ENCODE results near the gene BPIFB1. TPM values are rescaled to one million over a fixed set of nuclear protein-coding genes. Genes with fewer than 3 reads are reported as not detected.

Gene BPIFB1
- total RNA-seq, 2 experiments from 2014 or later, result not detected

GRCh38 chr20:33306807-33307206, 23.8 kb downstream of the BPIFB1 start:
- DNase-seq, result no peak
- H3K9me3 Mint-ChIP-seq, result no peaks in the 10 kb centered on the region
- H3K27me3 Mint-ChIP-seq (ENCODE audit: low read depth), result no peaks in the 10 kb centered on the region
- no peaks in the 10 kb centered on the region for H3K36me3 Mint-ChIP-seq (ENCODE audit: low read depth)
- no peak overlapping the region for H3K4me3 Mint-ChIP-seq
- no peak overlapping the region for H3K27ac Mint-ChIP-seq
- CTCF ChIA-PET, result no interaction called here
- H3K4me1 Mint-ChIP-seq (ENCODE audit: low read depth), result no peaks in the 10 kb centered on the region
- intact Hi-C loops (cut with micrococcal nuclease), result no loop called here

- no peaks in the 10 kb centered on the region for H3K4me1 Mint-ChIP-seq (ENCODE audit: low read depth)
- DNase-seq, result no peak
- no peaks in the 10 kb centered on the region for H3K27me3 Mint-ChIP-seq (ENCODE audit: low read depth)
- H3K36me3 Mint-ChIP-seq (ENCODE audit: low read depth), result no peaks in the 10 kb centered on the region
- intact Hi-C loops (cut with micrococcal nuclease), result no loop called here
- no peaks in the 10 kb centered on the region for H3K9me3 Mint-ChIP-seq
- H3K27ac Mint-ChIP-seq, result no peak overlapping the region
- H3K4me3 Mint-ChIP-seq, result no peak overlapping the region
- CTCF ChIA-PET, result no interaction called here
Measured at GRCh38 chr20:33308668-33309067, 25.7 kb downstream of the BPIFB1 start.

DNA sequence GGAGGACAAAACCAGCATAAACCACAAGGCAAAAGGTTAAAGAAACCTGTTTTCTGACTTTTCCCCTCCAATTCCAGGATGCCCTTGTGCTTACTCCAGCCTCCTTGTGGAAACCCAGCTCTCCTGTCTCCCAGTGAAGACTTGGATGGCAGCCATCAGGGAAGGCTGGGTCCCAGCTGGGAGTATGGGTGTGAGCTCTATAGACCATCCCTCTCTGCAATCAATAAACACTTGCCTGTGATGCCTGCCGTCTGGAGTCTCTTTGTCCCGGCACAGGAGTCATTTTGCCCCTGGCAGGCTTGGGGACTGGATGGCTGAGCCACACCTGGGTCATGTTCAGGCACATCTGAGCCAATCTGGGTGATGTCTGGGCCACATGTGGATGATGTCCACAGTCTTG, 26.6 kb downstream of the BPIFB1 start:
- Mint-ChIP-seq H3K27ac (no peak overlapping the region), H3K36me3 (ENCODE audit: low read depth) (no peaks in the 10 kb centered on the region), H3K4me1 (ENCODE audit: low read depth) (no peaks in the 10 kb centered on the region), H3K27me3 (ENCODE audit: low read depth) (no peaks in the 10 kb centered on the region), H3K4me3 (no peak overlapping the region), H3K9me3 (no peaks in the 10 kb centered on the region)
- DNase-seq, result no peak
- intact Hi-C loops (cut with micrococcal nuclease), result no loop called here
- CTCF ChIA-PET, result no interaction called here

GRCh38 chr20:33310327-33310899, 27.4 kb downstream of the BPIFB1 start:
- intact Hi-C loops (cut with micrococcal nuclease), result no loop called here
- Mint-ChIP-seq H3K4me3 (no peak overlapping the region), H3K4me1 (ENCODE audit: low read depth) (no peaks in the 10 kb centered on the region), H3K27me3 (ENCODE audit: low read depth) (no peaks in the 10 kb centered on the region), H3K36me3 (ENCODE audit: low read depth) (no peaks in the 10 kb centered on the region), H3K9me3 (no peaks in the 10 kb centered on the region), H3K27ac (no peak overlapping the region)
- CTCF ChIA-PET, result no interaction called here
- no peak for DNase-seq

DNA sequence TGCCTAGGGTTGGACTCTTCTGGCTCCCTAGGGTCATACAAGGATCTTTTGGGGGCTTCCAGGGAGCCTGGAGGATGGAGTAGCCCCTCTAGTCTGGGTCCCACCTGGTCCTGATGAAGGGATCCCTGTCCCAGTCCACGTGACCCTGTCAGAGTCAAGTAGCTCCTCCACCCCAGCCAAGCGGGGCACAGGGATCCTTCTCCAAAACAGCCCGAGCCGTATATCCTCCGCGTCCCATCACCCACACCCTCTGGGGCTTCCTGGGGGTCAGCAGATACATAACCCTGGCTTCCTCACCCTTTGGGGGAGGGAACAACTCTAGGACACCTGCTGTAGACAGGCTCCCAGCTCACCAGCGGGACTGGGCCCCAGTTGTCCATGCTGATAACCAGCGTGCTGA, 28.0 kb downstream of the BPIFB1 start:
- H3K4me3 Mint-ChIP-seq, result no peak overlapping the region
- intact Hi-C loops (cut with micrococcal nuclease), result no loop called here
- no peak for DNase-seq
- H3K4me1 Mint-ChIP-seq (ENCODE audit: low read depth), result no peaks in the 10 kb centered on the region
- H3K9me3 Mint-ChIP-seq, result no peaks in the 10 kb centered on the region
- CTCF ChIA-PET, result no interaction called here
- no peaks in the 10 kb centered on the region for H3K36me3 Mint-ChIP-seq (ENCODE audit: low read depth)
- no peaks in the 10 kb centered on the region for H3K27me3 Mint-ChIP-seq (ENCODE audit: low read depth)
- no peak overlapping the region for H3K27ac Mint-ChIP-seq

DNA sequence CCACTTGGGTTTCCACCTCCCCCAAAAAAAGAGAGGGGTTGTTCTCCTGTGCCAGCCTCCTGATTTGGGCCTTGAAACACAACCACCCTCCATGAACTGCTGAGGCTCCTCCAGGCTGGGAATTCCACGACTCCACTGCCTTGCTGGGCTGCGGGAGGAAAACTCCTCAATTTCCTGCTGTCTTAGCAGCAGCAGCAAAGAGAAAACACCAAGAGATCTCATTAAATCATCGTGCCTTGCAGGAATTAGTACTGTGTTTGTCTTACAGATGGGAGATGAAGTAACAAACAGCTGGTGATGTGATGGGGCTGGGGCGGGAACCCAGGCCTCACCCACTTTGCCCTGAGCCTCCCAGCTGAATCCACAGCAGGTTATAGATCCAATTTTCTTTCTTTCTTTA, 29.0 kb downstream of the BPIFB1 start:
- CTCF ChIA-PET, result no interaction called here
- Mint-ChIP-seq H3K36me3 (ENCODE audit: low read depth) (no peaks in the 10 kb centered on the region), H3K27ac (no peak overlapping the region), H3K4me3 (no peak overlapping the region), H3K27me3 (ENCODE audit: low read depth) (no peaks in the 10 kb centered on the region), H3K9me3 (no peaks in the 10 kb centered on the region), H3K4me1 (ENCODE audit: low read depth) (no peaks in the 10 kb centered on the region)
- no peak for DNase-seq
- intact Hi-C loops (cut with micrococcal nuclease), result no loop called here

DNA sequence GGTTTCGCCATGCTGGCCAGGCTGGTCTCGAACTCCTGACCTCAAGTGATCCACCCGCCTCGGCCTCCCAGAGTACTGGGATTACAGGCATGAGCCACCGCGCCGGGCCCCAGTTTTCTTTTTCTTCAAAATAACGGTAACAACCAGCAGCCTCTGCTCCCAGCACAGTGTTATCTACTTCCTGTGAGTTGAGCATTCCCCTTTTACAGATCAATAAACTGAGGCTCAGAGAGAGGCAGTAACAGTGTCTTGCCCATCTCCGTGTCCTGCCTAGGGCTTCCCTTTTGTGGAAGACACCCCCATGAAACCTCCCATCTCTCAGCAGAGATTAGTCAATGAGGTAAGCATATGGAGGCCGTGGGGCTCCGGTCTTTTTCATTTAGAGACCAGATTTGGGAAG, 29.6 kb downstream of the BPIFB1 start:
- Mint-ChIP-seq H3K4me1 (ENCODE audit: low read depth) (no peaks in the 10 kb centered on the region), H3K27ac (no peak overlapping the region), H3K36me3 (ENCODE audit: low read depth) (no peaks in the 10 kb centered on the region), H3K9me3 (no peaks in the 10 kb centered on the region), H3K4me3 (no peak overlapping the region), H3K27me3 (ENCODE audit: low read depth) (no peaks in the 10 kb centered on the region)
- DNase-seq, result no peak
- intact Hi-C loops (cut with micrococcal nuclease), result no loop called here
- CTCF ChIA-PET, result no interaction called here

DNA sequence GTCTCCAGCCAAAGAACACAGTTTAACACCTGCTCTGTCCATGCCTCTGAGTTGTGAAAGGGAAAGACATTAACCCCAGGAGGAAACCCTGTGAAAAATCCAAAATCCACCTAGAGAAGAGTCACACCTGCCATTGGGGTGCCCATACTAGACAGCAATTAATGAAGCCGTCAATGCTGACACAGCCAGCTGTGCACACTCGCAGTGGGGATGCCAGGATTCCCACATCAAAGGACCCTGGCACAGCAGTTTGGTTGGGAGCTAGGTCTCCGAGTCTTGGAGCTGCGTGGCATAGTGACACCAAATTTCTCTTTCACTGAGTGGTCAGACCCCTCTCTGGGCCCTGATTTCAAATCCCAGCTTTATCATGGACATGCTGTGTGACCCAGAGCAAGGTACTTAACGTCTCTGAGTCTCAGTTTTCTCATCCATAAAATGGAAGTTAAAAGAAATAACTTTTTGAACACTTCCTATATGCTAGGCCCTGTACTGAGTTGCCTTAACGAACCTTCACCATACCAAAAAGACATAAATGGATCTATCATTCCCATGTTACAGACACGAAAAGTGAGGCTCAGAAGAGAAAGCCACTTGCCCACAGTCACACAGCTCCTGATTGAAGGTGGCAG, 30.8 kb downstream of the BPIFB1 start:
- Mint-ChIP-seq H3K27ac (no peak overlapping the region), H3K36me3 (ENCODE audit: low read depth) (no peaks in the 10 kb centered on the region), H3K4me3 (no peak overlapping the region), H3K9me3 (no peaks in the 10 kb centered on the region), H3K4me1 (ENCODE audit: low read depth) (no peaks in the 10 kb centered on the region), H3K27me3 (ENCODE audit: low read depth) (no peaks in the 10 kb centered on the region)
- DNase-seq, result no peak
- intact Hi-C loops (cut with micrococcal nuclease), result no loop called here
- CTCF ChIA-PET, result interaction anchor here (0.6 to 1.2 kb wide), 3 partner anchors 12 to 316 kb away, joined by 3 to 8 read pairs (median 4); no protein-coding TSS in a partner anchor

GRCh38 chr20:33316343-33316742, 33.3 kb downstream of the BPIFB1 start:
- peaks cover 3% of the 10 kb centered on the region for H3K27me3 Mint-ChIP-seq (ENCODE audit: low read depth)
- CTCF ChIA-PET, result interaction anchor here (1.6 kb wide), 1 partner anchor 17 kb away, joined by 4 read pairs; no protein-coding TSS in a partner anchor
- H3K4me1 Mint-ChIP-seq (ENCODE audit: low read depth), result no peaks in the 10 kb centered on the region
- H3K4me3 Mint-ChIP-seq, result no peak overlapping the region
- no peak overlapping the region for H3K27ac Mint-ChIP-seq
- no peaks in the 10 kb centered on the region for H3K9me3 Mint-ChIP-seq
- H3K36me3 Mint-ChIP-seq (ENCODE audit: low read depth), result no peaks in the 10 kb centered on the region
- DNase-seq, result no peak
- intact Hi-C loops (cut with micrococcal nuclease), result no loop called here

DNA sequence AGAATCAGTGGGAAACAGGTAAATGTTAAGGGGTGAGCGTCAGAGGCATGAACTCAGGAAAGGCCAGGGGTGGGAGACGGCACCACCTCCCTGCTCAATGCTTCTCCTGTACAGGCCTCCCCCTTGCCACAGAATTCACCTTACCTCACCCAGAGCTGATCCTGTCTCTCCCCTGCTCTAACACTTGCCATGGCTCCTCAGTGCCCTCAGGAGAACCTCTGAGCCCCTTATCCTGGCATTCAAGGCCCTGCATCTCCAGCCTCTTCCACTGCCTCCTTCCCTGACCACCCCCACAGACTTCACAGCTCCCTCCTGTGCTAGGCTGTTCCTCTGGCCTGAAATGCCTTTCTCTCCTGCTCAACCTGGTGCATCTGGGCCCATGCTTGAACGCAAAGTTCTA, 33.9 kb downstream of the BPIFB1 start:
- intact Hi-C loops (cut with micrococcal nuclease), result no loop called here
- DNase-seq, result no peak
- H3K4me3 Mint-ChIP-seq, result no peak overlapping the region
- no peaks in the 10 kb centered on the region for H3K9me3 Mint-ChIP-seq
- H3K27ac Mint-ChIP-seq, result no peak overlapping the region
- H3K36me3 Mint-ChIP-seq (ENCODE audit: low read depth), result no peaks in the 10 kb centered on the region
- CTCF ChIA-PET, result interaction anchor here (1.6 kb wide), 1 partner anchor 17 kb away, joined by 4 read pairs; no protein-coding TSS in a partner anchor
- no peaks in the 10 kb centered on the region for H3K4me1 Mint-ChIP-seq (ENCODE audit: low read depth)
- peaks cover 7% of the 10 kb centered on the region for H3K27me3 Mint-ChIP-seq (ENCODE audit: low read depth)

DNA sequence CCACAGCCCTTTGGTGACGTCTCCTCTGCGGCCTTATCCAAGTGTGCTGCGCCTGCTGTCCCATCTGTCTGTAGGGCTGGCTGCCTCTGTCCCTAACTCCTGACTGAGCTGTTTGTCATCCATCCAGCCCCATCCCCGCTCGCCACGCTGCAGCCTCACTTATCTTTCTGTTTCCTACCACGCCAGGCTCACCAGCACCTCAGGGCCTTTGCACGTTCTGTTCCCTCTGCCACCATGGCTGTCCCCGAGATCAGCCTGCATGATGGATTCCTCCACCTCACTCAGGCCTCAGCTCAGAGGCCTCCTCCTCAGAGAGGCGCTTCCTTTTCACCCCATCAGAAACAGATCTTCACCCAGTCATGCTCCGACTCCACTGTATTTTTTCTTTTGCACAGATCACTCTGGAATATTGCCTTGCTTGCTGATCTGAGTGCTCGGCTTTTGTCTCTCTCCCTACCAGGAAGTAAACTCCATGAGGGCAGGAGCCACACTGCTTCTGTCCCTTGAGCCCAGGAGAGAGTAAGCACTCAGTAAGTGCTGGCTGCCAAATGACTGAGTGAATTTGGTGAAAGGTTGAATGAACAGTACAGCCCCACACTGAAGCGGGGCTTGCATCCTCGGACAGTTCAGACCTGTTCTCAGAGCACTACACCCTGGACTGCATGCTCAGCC, 34.5 kb downstream of the BPIFB1 start:
- no peak overlapping the region for H3K27ac Mint-ChIP-seq
- H3K27me3 Mint-ChIP-seq (ENCODE audit: low read depth), result peaks cover 7% of the 10 kb centered on the region
- no peak for DNase-seq
- intact Hi-C loops (cut with micrococcal nuclease), result no loop called here
- no peaks in the 10 kb centered on the region for H3K36me3 Mint-ChIP-seq (ENCODE audit: low read depth)
- no peak overlapping the region for H3K4me3 Mint-ChIP-seq
- H3K9me3 Mint-ChIP-seq, result no peaks in the 10 kb centered on the region
- CTCF ChIA-PET, result no interaction called here
- H3K4me1 Mint-ChIP-seq (ENCODE audit: low read depth), result no peaks in the 10 kb centered on the region

DNA sequence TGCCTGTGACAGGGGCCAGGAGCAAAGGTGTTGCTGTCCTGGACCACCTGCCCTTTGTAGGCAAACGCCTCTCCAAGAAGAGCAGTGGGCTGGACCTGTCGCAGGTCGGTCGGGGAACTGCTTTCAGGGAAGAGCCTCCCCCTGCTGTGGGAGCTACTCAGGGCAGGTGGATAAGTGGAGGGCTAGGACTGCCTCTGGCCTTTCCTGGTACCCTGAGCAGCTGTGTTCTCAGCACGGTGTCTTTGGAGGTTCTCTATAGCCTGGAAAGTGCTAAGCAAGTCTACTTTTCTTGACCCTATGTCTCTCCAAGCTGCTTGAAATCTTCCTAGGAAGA, 35.0 kb downstream of the BPIFB1 start:
- intact Hi-C loops (cut with micrococcal nuclease), result no loop called here
- Mint-ChIP-seq H3K27ac (no peak overlapping the region), H3K4me1 (ENCODE audit: low read depth) (no peaks in the 10 kb centered on the region), H3K27me3 (ENCODE audit: low read depth) (peaks cover 7% of the 10 kb centered on the region), H3K4me3 (no peak overlapping the region), H3K9me3 (no peaks in the 10 kb centered on the region), H3K36me3 (ENCODE audit: low read depth) (no peaks in the 10 kb centered on the region)
- DNase-seq, result no peak
- CTCF ChIA-PET, result no interaction called here

GRCh38 chr20:33320006-33320405, 37.0 kb downstream of the BPIFB1 start:
- Mint-ChIP-seq H3K4me1 (ENCODE audit: low read depth) (no peaks in the 10 kb centered on the region), H3K9me3 (no peaks in the 10 kb centered on the region), H3K27me3 (ENCODE audit: low read depth) (peaks cover 7% of the 10 kb centered on the region), H3K4me3 (no peak overlapping the region), H3K36me3 (ENCODE audit: low read depth) (no peaks in the 10 kb centered on the region), H3K27ac (no peak overlapping the region)
- CTCF ChIA-PET, result no interaction called here
- DNase-seq, result no peak
- intact Hi-C loops (cut with micrococcal nuclease), result no loop called here

Data from activated naive CD4-positive, alpha-beta T cell treated with anti-CD3 and anti-CD28 coated beads for 36 hours (primary cell).